HG03432 (cell line): ENCODE data around the gene TNRC18.
A peak's percentile ranks its signal among the peaks of the same experiment; 100 is the strongest.

Source experiments
- ATAC-seq: cut with Tn5 transposase; IDR thresholded peaks from one replicate; pipeline ENCODE4 v1.9.1; 2021; ENCODE audit warnings: mild to moderate bottlenecking, moderate library complexity; ENCODE audit not compliant: unreplicated experiment

The TNRC18 gene

GRCh38 chr7:5429857-5430611, 6.4 kb upstream of the TNRC18 start:
- ATAC-seq, result no peak

- ATAC-seq, result no peak
These were observed 5.7 kb upstream of the TNRC18 start for GRCh38 chr7:5429253-5429856.

GRCh38 chr7:5428478-5429252, 5.0 kb upstream of the TNRC18 start:
- no peak for ATAC-seq

- no peak for ATAC-seq
These were observed 2.5 kb upstream of the TNRC18 start for GRCh38 chr7:5426226-5426475.

GRCh38 chr7:5425507-5426225, 2.0 kb upstream of the TNRC18 start:
- no peak for ATAC-seq

GRCh38 chr7:5424749-5425506, 1.3 kb upstream of the TNRC18 start:
- ATAC-seq, result no peak

- ATAC-seq, result peak; percentile 36
These were observed 528 bp upstream of the TNRC18 start for GRCh38 chr7:5423976-5424748.

DNA sequence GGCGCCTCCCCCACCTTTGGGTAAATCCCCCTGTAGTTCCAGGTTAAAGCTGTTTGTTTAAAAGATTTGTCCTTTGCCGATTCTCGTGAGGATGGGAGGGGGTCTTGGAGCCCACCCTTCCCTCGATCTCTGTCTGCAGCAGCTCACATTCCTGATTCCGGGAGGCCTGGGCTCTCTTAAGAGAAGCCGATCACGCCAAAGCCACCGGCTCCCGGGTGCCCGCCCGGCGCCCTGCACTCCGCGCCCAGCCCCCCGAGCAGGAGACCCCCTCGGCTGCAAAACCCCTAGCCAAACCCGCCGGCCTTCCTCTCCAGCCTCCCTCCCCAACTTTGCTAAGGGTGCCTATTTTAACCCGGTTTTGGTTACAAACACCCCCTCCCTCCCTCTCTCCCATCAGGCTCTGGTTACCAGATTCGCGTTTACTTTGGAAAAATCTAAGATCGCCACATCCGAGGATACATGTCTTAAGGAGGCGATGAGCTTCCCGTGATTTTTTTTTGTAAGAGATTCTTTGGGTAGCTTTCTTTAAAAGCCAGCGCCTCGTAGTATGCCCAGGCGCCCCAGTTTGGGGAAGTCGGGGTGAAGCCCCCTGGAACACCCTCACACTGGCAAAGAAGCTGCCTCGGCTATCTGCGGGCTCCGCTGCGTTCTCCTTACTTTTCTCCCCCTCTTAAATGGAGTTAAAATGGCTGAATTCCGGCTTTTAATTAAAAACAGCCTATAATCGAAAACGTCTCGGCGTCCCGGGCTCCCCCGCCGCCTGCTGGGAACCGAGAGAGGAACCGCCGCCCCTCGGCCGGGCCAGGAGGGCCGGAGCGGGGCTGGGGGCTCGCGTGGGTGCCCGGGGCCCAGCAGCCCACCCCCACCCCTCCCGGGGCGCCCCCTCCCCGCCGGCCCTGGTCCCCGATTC, 983 bp downstream of the TNRC18 start:
- ATAC-seq, result no peak

DNA sequence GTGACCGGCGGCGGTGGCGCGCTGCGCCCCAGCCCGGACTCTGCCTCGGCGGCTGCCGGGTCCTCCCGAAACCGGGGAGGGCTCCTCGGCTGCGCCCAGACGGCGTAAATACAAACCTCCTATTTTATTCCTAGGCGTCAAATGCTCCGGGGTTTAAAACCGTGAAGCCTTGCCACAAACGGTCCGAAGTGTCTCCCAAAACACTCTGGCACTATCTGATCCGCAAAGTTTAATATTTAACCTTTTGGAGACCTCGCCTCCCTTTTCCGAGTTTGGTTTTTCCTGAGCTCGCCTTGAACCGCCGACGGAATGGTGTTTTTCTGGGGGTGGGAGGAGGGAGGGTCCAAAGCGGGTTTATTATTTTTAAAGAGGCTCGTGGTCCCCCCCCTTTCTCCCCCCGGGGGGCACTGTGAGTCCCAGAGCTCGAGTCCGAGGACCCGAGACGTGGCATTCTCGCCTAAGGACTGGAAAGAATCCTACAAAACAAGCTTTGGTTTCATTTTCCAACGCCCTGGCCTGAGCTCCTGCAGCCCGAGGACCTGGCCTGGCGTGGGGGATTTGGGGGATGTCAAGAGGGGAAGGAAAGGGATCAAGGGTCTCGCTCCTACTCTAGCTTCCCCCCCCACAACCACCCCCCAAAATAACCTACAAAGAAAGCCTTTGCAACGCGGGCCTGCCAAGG, 1.8 kb downstream of the TNRC18 start:
- ATAC-seq, result no peak

DNA sequence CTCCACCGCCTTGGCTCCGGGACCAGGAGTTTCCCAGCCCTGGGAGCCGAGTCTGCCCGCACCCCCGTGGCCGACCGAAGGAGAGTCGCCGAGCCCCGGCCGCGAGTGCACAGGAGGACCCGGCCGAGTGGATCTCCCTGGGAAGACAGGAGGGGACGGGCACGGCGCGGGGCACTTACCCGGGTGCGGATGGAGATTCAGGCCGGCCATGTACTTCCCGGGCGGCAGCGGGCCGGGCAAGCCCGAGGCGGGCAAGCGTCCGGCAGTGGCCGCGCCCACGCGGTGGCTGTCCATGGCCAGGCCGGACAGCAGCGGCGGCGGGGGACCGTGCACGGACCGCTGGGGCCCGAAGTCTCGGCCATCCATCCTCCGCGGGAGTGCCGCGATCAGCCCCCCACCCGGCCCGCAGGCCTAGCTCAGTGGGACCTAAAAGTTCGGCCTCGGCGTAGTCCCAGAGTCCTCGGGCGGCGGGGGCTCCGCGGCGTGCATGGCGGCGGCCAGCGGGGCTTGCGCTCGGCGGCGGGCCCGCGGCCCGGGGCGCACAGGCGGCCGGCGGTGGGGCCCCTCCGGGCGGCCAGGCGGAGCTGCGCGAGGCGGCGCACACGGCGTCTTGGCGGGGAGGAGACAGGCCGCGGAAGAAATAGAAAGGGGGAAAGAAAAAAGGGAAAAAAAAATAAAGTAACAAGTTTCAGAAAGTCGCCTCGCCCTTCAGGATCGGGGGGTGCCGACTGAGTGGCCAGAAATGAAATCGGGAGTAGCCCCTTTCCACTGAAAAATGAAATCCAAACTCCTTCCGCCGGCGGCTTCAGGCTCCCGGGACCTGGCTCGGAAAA, 2.5 kb downstream of the TNRC18 start:
- no peak for ATAC-seq

DNA sequence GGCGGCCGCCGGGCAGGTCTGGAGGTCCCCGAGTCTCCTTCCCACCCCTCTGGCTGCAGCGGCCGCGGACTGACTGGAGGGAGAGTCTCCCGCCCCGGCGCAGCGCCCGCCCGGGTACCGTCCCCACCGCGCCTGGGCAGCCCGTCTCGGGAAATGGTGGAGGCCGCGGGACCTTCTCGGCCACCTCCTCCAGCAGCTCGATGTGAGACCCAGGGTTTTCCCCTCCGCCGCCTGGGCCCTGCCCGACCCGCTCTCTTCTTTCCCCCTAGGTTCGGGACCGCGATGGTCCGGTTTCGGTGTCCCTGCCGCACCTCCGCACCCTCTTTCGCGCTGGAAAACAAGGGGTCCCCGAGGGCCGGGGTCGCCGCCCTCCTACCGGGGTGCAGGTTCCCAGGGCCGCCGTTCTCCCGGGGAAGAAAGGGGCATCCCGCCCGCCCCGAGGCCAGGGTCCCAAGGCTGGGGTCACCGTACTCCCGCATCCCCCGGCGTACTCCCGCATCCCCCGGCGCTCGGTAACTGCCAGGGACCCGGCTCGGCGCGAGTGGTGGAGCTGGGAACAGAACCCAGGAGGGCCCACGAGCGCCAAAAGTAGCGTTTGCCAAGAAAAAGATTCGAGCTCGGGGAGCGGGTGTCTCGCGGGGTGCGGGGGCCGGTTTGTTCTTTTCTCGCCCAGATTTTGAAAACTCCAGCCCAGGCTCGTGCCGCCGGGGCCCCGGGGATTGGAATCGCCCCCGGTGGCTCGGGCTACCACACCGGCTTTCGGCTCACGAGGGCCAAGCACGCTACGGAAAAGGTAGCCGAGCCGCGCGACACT, 3.4 kb downstream of the TNRC18 start:
- no peak for ATAC-seq

- ATAC-seq, result no peak
These were observed 4.0 kb downstream of the TNRC18 start for GRCh38 chr7:5419539-5420066.

DNA sequence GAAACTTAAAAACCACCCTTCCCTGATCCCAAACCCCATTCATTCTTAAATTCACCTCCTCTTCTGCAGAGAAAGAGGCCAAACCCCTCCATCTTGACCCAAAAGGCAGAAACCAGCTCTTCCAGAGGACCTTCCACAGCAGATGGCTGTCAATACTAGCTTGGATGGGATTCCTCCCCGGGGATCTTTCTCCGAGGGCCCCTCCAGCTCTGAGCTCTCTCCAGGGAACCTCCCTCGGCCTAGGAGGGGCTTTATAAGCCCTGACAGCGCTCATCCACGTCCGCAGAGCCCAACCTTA, 5.4 kb downstream of the TNRC18 start:
- no peak for ATAC-seq

DNA sequence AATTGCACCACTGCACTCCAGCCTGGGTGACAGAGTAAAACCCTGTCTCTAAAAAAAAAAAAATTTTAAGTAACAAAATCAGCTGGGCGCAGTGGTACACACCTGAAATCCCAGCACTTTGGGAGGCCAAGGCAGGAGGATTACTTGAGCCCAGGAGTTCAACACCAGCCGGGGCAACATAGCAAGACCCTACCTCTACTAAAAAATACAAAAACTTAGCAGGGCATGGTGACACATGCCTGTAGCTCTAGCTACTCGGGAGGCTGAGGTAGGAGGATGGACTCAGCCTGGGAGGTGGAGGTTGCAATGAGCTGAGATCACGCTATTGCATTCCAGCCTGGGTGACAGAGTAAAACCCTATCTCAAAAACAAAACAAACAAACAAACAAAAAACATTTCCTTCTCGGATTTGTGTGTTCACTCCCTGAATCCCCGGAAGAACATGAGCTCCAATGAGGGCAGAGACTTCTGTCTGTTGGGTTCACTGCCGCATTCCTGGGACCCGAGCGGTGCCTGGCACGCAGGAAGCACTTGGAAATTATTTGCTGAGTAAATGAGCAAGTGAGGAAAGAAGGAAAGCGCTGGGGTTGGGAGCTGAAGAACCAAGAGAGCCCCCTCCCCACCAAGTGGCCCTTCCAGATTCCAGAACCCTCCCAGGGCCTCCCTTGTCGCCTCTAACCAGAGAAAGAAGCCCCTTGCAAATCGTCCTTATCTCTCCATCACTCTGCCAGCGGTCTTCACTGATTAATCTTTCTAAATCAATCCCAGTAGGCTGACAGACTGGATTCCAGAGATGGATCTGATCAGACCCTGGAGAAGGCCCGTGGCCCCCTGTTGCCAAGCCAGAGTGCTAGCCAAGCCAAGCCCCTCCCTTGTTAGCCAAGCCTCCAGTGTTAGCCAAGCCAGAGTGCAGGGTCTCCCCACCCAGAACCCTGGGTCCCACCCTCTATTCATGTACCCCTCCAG, 6.2 kb downstream of the TNRC18 start:
- ATAC-seq, result no peak

- no peak for ATAC-seq
These were observed 8.7 kb downstream of the TNRC18 start for GRCh38 chr7:5414916-5415315.

DNA sequence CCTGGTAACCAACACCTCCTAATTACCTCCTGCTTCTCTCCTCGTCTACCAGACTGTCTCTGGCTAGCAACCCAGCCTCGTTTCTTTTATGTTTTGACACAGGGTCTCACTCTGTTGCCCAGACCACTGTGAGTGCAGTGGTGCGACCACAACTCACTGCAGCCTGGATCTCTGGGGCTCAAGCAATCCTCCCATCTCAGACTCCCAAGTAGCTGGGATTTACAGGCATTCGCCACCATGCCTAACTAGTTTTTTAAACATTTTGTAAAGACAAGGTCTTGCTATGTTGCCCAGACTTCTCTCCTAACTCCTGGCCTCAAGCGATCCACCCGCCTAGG, 10.2 kb downstream of the TNRC18 start:
- ATAC-seq, result no peak
